IMR-90 (cell line): ENCODE results near the gene EYS. TPM values are rescaled to one million over a fixed set of nuclear protein-coding genes. Genes with fewer than 3 reads are reported as not detected.
A peak's percentile ranks its signal among the peaks of the same experiment; 100 is the strongest.

Experiments
- ATAC-seq: fragments of 200-7000 bp; cut with Tn5 transposase; 2 replicates; pipeline ENCODE4 v1.9.1; 2020; ENCODE audit warnings: low read depth, mild to moderate bottlenecking, moderate library complexity
- BruUV-seq: library from RNA; stranded (reverse); fragments of 400-500 nt; replicated peaks from 2 replicates; lab custom pipeline; 2021; lab: Mats Ljungman, UMichigan
- CTCF ChIA-PET: fragments of 300-600 bp; formaldehyde crosslinking; extraction: SDS; loops from one replicate; lab custom pipeline; 2021; ENCODE audit warnings: antibody characterized with exemption; lab: Yijun Ruan, JAX
- POLR2A ChIA-PET: fragments of 300-600 bp; sonication (Branson Sonifier 250); formaldehyde crosslinking; loops from one replicate; lab custom pipeline; 2022; ENCODE audit warnings: antibody characterized with exemption; ENCODE audit not compliant: unreplicated experiment; lab: Charles Lee
- DNase-seq: peaks from one replicate; pipeline ENCODE4 v3.0.0; 2013
- H2AFZ ChIP-seq: replicated peaks from 2 replicates; pipeline ENCODE3; 2013; ENCODE audit warnings: low read length, mild to moderate bottlenecking; ENCODE audit not compliant: poor library complexity
- H2AK5ac ChIP-seq: 2 replicates; pipeline ENCODE4 v1.6.1; 2013; ENCODE audit warnings: low read depth, low read length, inconsistent platforms
- H2AK9ac ChIP-seq: replicated peaks from 2 replicates; pipeline ENCODE3; 2013; ENCODE audit warnings: mild to moderate bottlenecking, low read depth, low read length, moderate library complexity; ENCODE audit not compliant: poor library complexity
- H2BK120ac ChIP-seq: 2 replicates; pipeline ENCODE4 v1.6.1; 2013; ENCODE audit warnings: low read depth, low read length, inconsistent platforms
- H2BK15ac ChIP-seq: 3 replicates; pipeline ENCODE4 v1.6.1; 2013; ENCODE audit warnings: low read depth, low read length, inconsistent platforms
- H2BK20ac ChIP-seq: 2 replicates; pipeline ENCODE4 v1.6.1; 2013; ENCODE audit warnings: low read depth, mild to moderate bottlenecking, inconsistent platforms, low read length, moderate library complexity
- H2BK5ac ChIP-seq: 2 replicates; pipeline ENCODE4 v1.6.1; 2013; ENCODE audit warnings: mild to moderate bottlenecking, low read depth, low read length, inconsistent platforms; ENCODE audit not compliant: poor library complexity, severe bottlenecking
- H3K14ac ChIP-seq: replicated peaks from 2 replicates; pipeline ENCODE4 v1.6.1; 2013; ENCODE audit warnings: low read depth, low read length, inconsistent platforms
- H3K18ac ChIP-seq: 2 replicates; pipeline ENCODE4 v1.6.1; 2013; ENCODE audit warnings: low read depth, low read length, control low read depth
- H3K23ac ChIP-seq: 2 replicates; pipeline ENCODE4 v1.6.1; 2013; ENCODE audit warnings: low read depth, low read length, inconsistent platforms
- H3K27ac ChIP-seq: 2 replicates; pipeline ENCODE4 v1.5.1; 2013; ENCODE audit warnings: mild to moderate bottlenecking, control low read depth, low read length; ENCODE audit not compliant: insufficient read depth
- H3K27me3 ChIP-seq: 2 replicates; pipeline ENCODE4 v1.6.1; 2013; ENCODE audit warnings: low read length; ENCODE audit not compliant: control insufficient read depth, insufficient read depth
- H3K36me3 ChIP-seq: 2 replicates; pipeline ENCODE4 v1.6.1; 2013; ENCODE audit warnings: low read length, mixed read lengths; ENCODE audit not compliant: control insufficient read depth, insufficient read depth
- H3K4ac ChIP-seq: 2 replicates; pipeline ENCODE4 v1.6.1; 2013; ENCODE audit warnings: low read depth, low read length, inconsistent platforms
- H3K4me1 ChIP-seq: 2 replicates; pipeline ENCODE4 v1.6.1; 2013; ENCODE audit warnings: low read length, mixed read lengths; ENCODE audit not compliant: control insufficient read depth, insufficient read depth
- H3K4me2 ChIP-seq: 2 replicates; pipeline ENCODE4 v1.6.1; 2013; ENCODE audit warnings: low read depth, mild to moderate bottlenecking, control low read depth, low read length, moderate library complexity
- H3K4me3 ChIP-seq: 2 replicates; pipeline ENCODE4 v1.5.1; 2013; ENCODE audit warnings: low read depth, mild to moderate bottlenecking, control low read depth, low read length, moderate library complexity; ENCODE audit not compliant: insufficient read depth
- H3K56ac ChIP-seq: 2 replicates; pipeline ENCODE4 v1.6.1; 2013; ENCODE audit warnings: low read length, inconsistent platforms; ENCODE audit not compliant: insufficient read depth; ENCODE audit errors: extremely low read depth
- H3K79me1 ChIP-seq, 2 experiments: 2 replicates each; pipeline ENCODE4 v1.6.1; 2013; ENCODE audit warnings: low read length in 2 of 2, inconsistent platforms in 1 of 2, low read depth in 1 of 2
- H3K9ac ChIP-seq: 2 replicates; pipeline ENCODE4 v1.6.1; 2013; ENCODE audit warnings: low read depth, low read length, control low read depth
- H3K9me1 ChIP-seq: 2 replicates; pipeline ENCODE4 v1.6.1; 2013; ENCODE audit warnings: low read length, inconsistent platforms; ENCODE audit not compliant: insufficient read depth
- H3K9me3 ChIP-seq: 2 replicates; pipeline ENCODE4 v1.6.1; 2013; ENCODE audit warnings: low read length; ENCODE audit not compliant: control insufficient read depth, insufficient read depth
- H4K20me1 ChIP-seq: 2 replicates; pipeline ENCODE4 v1.6.1; 2013; ENCODE audit warnings: low read length, inconsistent platforms; ENCODE audit not compliant: insufficient read depth
- H4K5ac ChIP-seq: 2 replicates; pipeline ENCODE4 v1.6.1; 2013; ENCODE audit warnings: mild to moderate bottlenecking, low read depth, low read length, control low read depth
- H4K8ac ChIP-seq, 2 experiments: 2 replicates each; pipeline ENCODE4 v1.6.1; 2013; ENCODE audit warnings: low read depth in 2 of 2, low read length in 2 of 2, control low read depth in 1 of 2, inconsistent platforms in 1 of 2
- H4K91ac ChIP-seq: 2 replicates; pipeline ENCODE4 v1.6.1; 2013; ENCODE audit warnings: low read depth, low read length, inconsistent platforms; ENCODE audit not compliant: insufficient read depth
- MXI1 ChIP-seq: IDR thresholded peaks from 2 replicates; pipeline ENCODE4 v1.6.1; 2012; ENCODE audit warnings: low read depth, mild to moderate bottlenecking, low read length, moderate library complexity, borderline replicate concordance
- POLR2A ChIP-seq: IDR thresholded peaks from 2 replicates; pipeline ENCODE4 v1.6.1; 2012; ENCODE audit warnings: mild to moderate bottlenecking, low read depth, low read length
- RAD21 ChIP-seq: IDR thresholded peaks from 2 replicates; pipeline ENCODE4 v1.6.1; 2012; ENCODE audit warnings: low read length, improper control_type of control experiment
- RCOR1 ChIP-seq: IDR thresholded peaks from 2 replicates; pipeline ENCODE4 v1.6.1; 2012; ENCODE audit warnings: mild to moderate bottlenecking, low read length, improper control_type of control experiment; ENCODE audit not compliant: insufficient replicate concordance
- WGBS, 2 experiments: methylation state at CpG; one replicate each; pipeline versions ENCODE4 v1.1.5 to v1.1.7; 2013; ENCODE audit warnings: missing lambda C conversion rate in 2 of 2; ENCODE audit not compliant: insufficient read length in 1 of 2; ENCODE audit errors: extremely low coverage in 2 of 2; 5-methylcytosine and 5-hydroxymethylcytosine counted together
- dilution Hi-C: fragments of 300-500 bp; cut with HindIII; formaldehyde crosslinking; loops from one replicate; pipeline ENCODE4 v1.14.3; 2018; ENCODE audit warnings: low sequenced_read_pairs; ENCODE audit not compliant: unreplicated experiment
- in situ Hi-C: fragments of 300-500 bp; cut with MboI; formaldehyde crosslinking; loops from 3 replicates; pipeline ENCODE4 v1.14.3; 2019; ENCODE audit warnings: low sequenced_read_pairs, inconsistent platforms, mixed read lengths
- intact Hi-C: fragments of 100-400 bp; cut with micrococcal nuclease; formaldehyde crosslinking; loops from 2 replicates; pipeline ENCODE4 v1.10.0; 2022
- polyA plus RNA-seq, 3 experiments: library from polyadenylated mRNA; depleted of rRNA; stranded (reverse); fragments of >200 nt; gene quantifications; 2 replicates each; pipeline ENCODE4 v1.2.3, GENCODE V29; 2012; ENCODE audit warnings: low replicate concordance in 1 of 3
- total RNA-seq: library from RNA; depleted of rRNA; stranded (reverse); fragments of >200 nt; gene quantifications from 2 replicates; pipeline ENCODE4 v1.2.3, GENCODE V29; 2012
- TF ChIP-seq, protein P1 (sequence below): fragments of 150-350 bp; IDR thresholded peaks from 2 replicates; pipeline ENCODE4 v1.6.1; 2016; ENCODE audit warnings: low read depth, mild to moderate bottlenecking, low read length, moderate library complexity, borderline replicate concordance

Gene EYS
- total and polyA plus RNA-seq, 2 of the 4 experiments (the other 2 are of a cell fraction), result under 0.01 TPM; not detected in 1

DNA sequence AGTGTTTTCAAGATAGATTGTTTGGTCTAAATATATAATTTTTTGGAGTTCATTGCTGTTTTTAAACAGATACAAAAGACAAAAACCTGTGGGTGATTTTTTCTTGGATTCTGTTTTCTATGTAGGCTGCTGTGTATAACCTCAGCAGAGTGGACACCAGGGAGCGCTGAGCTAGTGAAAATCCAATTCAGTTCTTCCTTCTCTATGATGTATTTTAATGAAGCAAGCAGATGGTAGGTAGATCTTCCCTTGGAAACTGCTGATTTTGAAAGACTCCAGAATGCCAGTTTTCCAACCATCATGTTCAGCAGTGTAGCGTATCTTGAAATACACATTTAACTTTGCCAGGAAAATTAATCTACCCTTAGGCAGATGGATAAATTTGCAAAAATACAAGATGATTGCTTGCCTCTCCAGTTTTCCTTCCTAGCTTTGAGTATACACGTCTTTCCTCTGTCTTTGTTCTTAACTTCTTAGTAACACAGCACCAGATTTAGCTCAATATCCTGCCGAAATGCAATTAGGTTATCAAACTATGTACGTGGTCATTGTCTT lies 1893.4 kb downstream of the EYS start:
- Histone ChIP-seq H3K27me3 (no peaks in the 10 kb centered on the region), H3K9me1 (no peaks in the 10 kb centered on the region), H4K8ac (no peak overlapping the region; a peak in 1 of 4 replicates), H2BK120ac (no peak overlapping the region), H3K4ac (no peak overlapping the region), H2BK5ac (peak overlapping the region; percentile 37), H2AK5ac (no peak overlapping the region), H3K9ac (no peak overlapping the region), H3K18ac (peak overlapping the region; percentile 33; the same call in 1 of the 2 replicates), H2AK9ac (no peak overlapping the region), H2BK20ac (no peak overlapping the region; the same call in 1 of the 2 replicates), H2BK15ac (0 out of 3 replicates have a peak overlapping the region, but pooled peaks have one; percentile 21), H3K79me1 (no peaks in the 10 kb centered on the region), H4K5ac (peak overlapping the region; percentile 60; the same call in 1 of the 2 replicates), H3K14ac (no peak overlapping the region), H3K36me3 (no peaks in the 10 kb centered on the region), H3K4me2 (no peak overlapping the region), H3K56ac (no peak overlapping the region), H3K4me1 (peaks cover 3% of the 10 kb centered on the region), H4K91ac (no peak overlapping the region), H3K9me3 (no peaks in the 10 kb centered on the region), H4K20me1 (no peaks in the 10 kb centered on the region), H3K4me3 (no peak overlapping the region), H3K27ac (no peak overlapping the region), H3K23ac (no peak overlapping the region), H2AFZ (no peak overlapping the region)
- ChIA-PET CTCF (interaction anchor here (0.9 kb wide), 1 partner anchor 9 kb away, joined by 3 read pairs; no protein-coding TSS in a partner anchor), POLR2A (no interaction called here)
- intact Hi-C loops (loop anchor here (5.0 to 10.0 kb wide), 3 partner anchors 109 to 521 kb away; no protein-coding TSS in a partner anchor), dilution Hi-C loops (no loop called here), in situ Hi-C loops (no loop called here)
- BruUV-seq, result no TSS peak
- ATAC-seq (no peak), DNase-seq (no peak)
- TF ChIP-seq, protein P1, sequence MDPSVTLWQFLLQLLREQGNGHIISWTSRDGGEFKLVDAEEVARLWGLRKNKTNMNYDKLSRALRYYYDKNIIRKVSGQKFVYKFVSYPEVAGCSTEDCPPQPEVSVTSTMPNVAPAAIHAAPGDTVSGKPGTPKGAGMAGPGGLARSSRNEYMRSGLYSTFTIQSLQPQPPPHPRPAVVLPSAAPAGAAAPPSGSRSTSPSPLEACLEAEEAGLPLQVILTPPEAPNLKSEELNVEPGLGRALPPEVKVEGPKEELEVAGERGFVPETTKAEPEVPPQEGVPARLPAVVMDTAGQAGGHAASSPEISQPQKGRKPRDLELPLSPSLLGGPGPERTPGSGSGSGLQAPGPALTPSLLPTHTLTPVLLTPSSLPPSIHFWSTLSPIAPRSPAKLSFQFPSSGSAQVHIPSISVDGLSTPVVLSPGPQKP, result no peak
- no peak for TF ChIP-seq MXI1
- TF ChIP-seq RCOR1, result no peak
- no peak for TF ChIP-seq POLR2A
- no peak for TF ChIP-seq RAD21
- 100% methylated on average over 1 of the region's 5 CpGs; no CpG with 5 or more reads in 1 of the 2 experiments for WGBS, 2 experiments
